Fibroblast of the conjunctiva (primary cell): Measurements from ENCODE around the gene TBRG1.
A peak's percentile ranks its signal among the peaks of the same experiment; 100 is the strongest.

ENCODE experiments used
- DNase-seq: peaks from one replicate; pipeline ENCODE4 v3.0.0-alpha.2; 2010; ENCODE audit warnings: low read depth

Gene TBRG1

GRCh38 chr11:124618863-124619262 is 3.8 kb upstream of the TBRG1 start:
- DNase-seq = no peak

- no peak for DNase-seq
These were observed 1.3 kb downstream of the TBRG1 start for GRCh38 chr11:124623861-124624525.

- DNase-seq = no peak
These were observed 3.0 kb downstream of the TBRG1 start for GRCh38 chr11:124625504-124626168.

- no peak for DNase-seq
These were observed 4.9 kb downstream of the TBRG1 start for GRCh38 chr11:124627546-124627945.

GRCh38 chr11:124629961-124630360 is 7.3 kb downstream of the TBRG1 start:
- no peak for DNase-seq

GRCh38 chr11:124633355-124633754 is 10.7 kb downstream of the TBRG1 start:
- DNase-seq = no peak

GRCh38 chr11:124635932-124636331 is 13.3 kb downstream of the TBRG1 start:
- DNase-seq = no peak

- DNase-seq = no peak
These were observed 15.8 kb downstream of the TBRG1 start for GRCh38 chr11:124638500-124638899.

GRCh38 chr11:124639186-124639585 is 16.5 kb downstream of the TBRG1 start:
- DNase-seq = no peak

GRCh38 chr11:124640666-124641065 is 18.0 kb downstream of the TBRG1 start:
- no peak for DNase-seq

GRCh38 chr11:124642628-124643027 is 20.0 kb downstream of the TBRG1 start:
- no peak for DNase-seq

GRCh38 chr11:124643042-124643604 is 20.5 kb downstream of the TBRG1 start:
- DNase-seq = no peak

- DNase-seq = peak; percentile 65
These were observed 21.2 kb downstream of the TBRG1 start for GRCh38 chr11:124643605-124644425.

GRCh38 chr11:124644426-124645280 is 22.0 kb downstream of the TBRG1 start:
- DNase-seq = peak; percentile 62

GRCh38 chr11:124646148-124646547 is 23.5 kb downstream of the TBRG1 start:
- no peak for DNase-seq

GRCh38 chr11:124648610-124649009 is 25.9 kb downstream of the TBRG1 start:
- no peak for DNase-seq

GRCh38 chr11:124656774-124657630 is 34.3 kb downstream of the TBRG1 start:
- no peak for DNase-seq

- no peak for DNase-seq
These were observed 35.2 kb downstream of the TBRG1 start for GRCh38 chr11:124657904-124658303.

- no peak for DNase-seq
These were observed 35.8 kb downstream of the TBRG1 start for GRCh38 chr11:124658501-124658900.

- no peak for DNase-seq
These were observed 36.3 kb downstream of the TBRG1 start for GRCh38 chr11:124658986-124659385.

GRCh38 chr11:124661553-124661952 is 38.9 kb downstream of the TBRG1 start:
- no peak for DNase-seq
